Spleen (tissue), 11 donors: ENCODE data around the gene ACTN4. TPM values are rescaled to one million over a fixed set of nuclear protein-coding genes. Genes with fewer than 3 reads are reported as not detected.

Experiments
- DNase-seq: peaks from one replicate; pipeline ENCODE4 v3.0.0-alpha.2; 2020
- H3K27ac ChIP-seq, 8 donors: fragments of 200-600 bp; sonication (generic) in 7 of 8; 1 replicate in 4 of 8; 2 replicates in 4 of 8; pipeline versions ENCODE4 v1.5.0 to v1.8.0; 2016 to 2021; ENCODE audit warnings: inconsistent platforms in 4 of 8, mild to moderate bottlenecking in 4 of 8, moderate library complexity in 1 of 8
- H3K27me3 ChIP-seq, 7 donors: fragments of 200-600 bp; sonication (generic) in 6 of 7; replicated peaks in 1 of 7; 1 replicate in 4 of 7; 2 replicates in 3 of 7; pipeline versions ENCODE4 v1.5.0 to v1.8.0; 2016 to 2021; ENCODE audit warnings: inconsistent platforms in 3 of 7, mild to moderate bottlenecking in 1 of 7
- H3K36me3 ChIP-seq, 6 donors: fragments of 200-600 bp; sonication (generic) in 5 of 6; 1 replicate in 4 of 6; 2 replicates in 2 of 6; pipeline versions ENCODE4 v1.5.0 to v1.8.0; 2016 to 2021; ENCODE audit warnings: inconsistent platforms in 2 of 6
- H3K4me1 ChIP-seq, 6 donors: fragments of 200-600 bp; sonication (generic) in 5 of 6; 1 replicate in 3 of 6; 2 replicates in 3 of 6; pipeline versions ENCODE4 v1.5.0 to v1.8.0; 2016 to 2021; ENCODE audit warnings: inconsistent platforms in 3 of 6
- H3K4me3 ChIP-seq, 8 donors: fragments of 200-600 bp; sonication (generic) in 7 of 8; 1 replicate in 4 of 8; 2 replicates in 4 of 8; pipeline versions ENCODE4 v1.5.0 to v1.8.0; 2016 to 2021; ENCODE audit warnings: inconsistent platforms in 4 of 8, mild to moderate bottlenecking in 4 of 8, moderate library complexity in 2 of 8
- H3K9me3 ChIP-seq, 8 donors: fragments of 200-600 bp; sonication (generic) in 7 of 8; 1 replicate in 4 of 8; 2 replicates in 4 of 8; pipeline versions ENCODE4 v1.5.0 to v1.8.0; 2016 to 2021; ENCODE audit warnings: inconsistent platforms in 4 of 8
- POLR2A ChIP-seq, 3 donors: fragments of 450-650 bp; IDR thresholded peaks; one replicate each; pipeline ENCODE4 v1.5.1; 2017; ENCODE audit warnings: antibody characterized with exemption in 3 of 3, mild to moderate bottlenecking in 1 of 3
- POLR2AphosphoS5 ChIP-seq, 3 donors: sonication (generic); formaldehyde crosslinking; IDR thresholded peaks; one replicate each; pipeline ENCODE4 v1.5.1; 2017; ENCODE audit warnings: antibody characterized with exemption in 3 of 3
- WGBS, 5 donors: extraction: QIAGEN DNeasy Blood & Tissue Kit in 3 of 5; methylation state at CpG; one replicate each; pipeline versions ENCODE4 v1.1.5 to v1.1.7; 2013 to 2018; 5-methylcytosine and 5-hydroxymethylcytosine counted together
- intact Hi-C: fragments of 100-400 bp; cut with DNase I; formaldehyde crosslinking; loops from one replicate; pipeline ENCODE4 v1.15.0; 2023; ENCODE audit warnings: low total_unique reads
- polyA plus RNA-seq, 3 donors: library from polyadenylated mRNA; stranded (reverse); fragments of 200-250 nt; gene quantifications; one replicate each; pipeline ENCODE4 v1.2.1, GENCODE V29; 2013
- total RNA-seq, 7 donors: library from RNA; depleted of rRNA in 3 of 7; stranded (reverse); fragments of >200 nt in 3 of 7; fragmentation: NEBNext Ultra II Directional in 4 of 7; extraction: Animal tissue kit (Norgen Biotek cat#: 25700) in 4 of 7; gene quantifications; one replicate each; pipeline versions ENCODE4 v1.1.0 to v1.2.1, GENCODE V29; 2016 to 2021
- TF ChIP-seq, protein P1 (sequence below), 11 experiments: fragments of 200-600 bp in 7 of 11; fragments of 450-650 bp in 4 of 11; sonication (generic) in 4 of 11; IDR thresholded peaks in 8 of 11; conservative IDR thresholded peaks in 3 of 11; 1 replicate in 7 of 11; 2 replicates in 4 of 11; pipeline versions ENCODE4 v1.4.0 to v1.8.0; 2016 to 2021; ENCODE audit warnings: antibody characterized with exemption in 11 of 11, inconsistent platforms in 4 of 11, mild to moderate bottlenecking in 1 of 11
- donor health status: healthy with polysubstance abuse.
- donor health status: DM: no; HTN: no; CAD: no; lungs with moderate emphysema.
- donor health status: DM: no; HTN: no; CAD: no.
- donor health status: Bipolar disorder and iron deficiency.
- donor health status: healthy.
- donor health status: DM: no; HTN: no; CAD: no.
- donor health status: DM: yes; HTN: yes; CAD: no.

ACTN4 gene
- total and polyA plus RNA-seq, 10 donors: 39.3 to 621 (median 408) TPM

DNA sequence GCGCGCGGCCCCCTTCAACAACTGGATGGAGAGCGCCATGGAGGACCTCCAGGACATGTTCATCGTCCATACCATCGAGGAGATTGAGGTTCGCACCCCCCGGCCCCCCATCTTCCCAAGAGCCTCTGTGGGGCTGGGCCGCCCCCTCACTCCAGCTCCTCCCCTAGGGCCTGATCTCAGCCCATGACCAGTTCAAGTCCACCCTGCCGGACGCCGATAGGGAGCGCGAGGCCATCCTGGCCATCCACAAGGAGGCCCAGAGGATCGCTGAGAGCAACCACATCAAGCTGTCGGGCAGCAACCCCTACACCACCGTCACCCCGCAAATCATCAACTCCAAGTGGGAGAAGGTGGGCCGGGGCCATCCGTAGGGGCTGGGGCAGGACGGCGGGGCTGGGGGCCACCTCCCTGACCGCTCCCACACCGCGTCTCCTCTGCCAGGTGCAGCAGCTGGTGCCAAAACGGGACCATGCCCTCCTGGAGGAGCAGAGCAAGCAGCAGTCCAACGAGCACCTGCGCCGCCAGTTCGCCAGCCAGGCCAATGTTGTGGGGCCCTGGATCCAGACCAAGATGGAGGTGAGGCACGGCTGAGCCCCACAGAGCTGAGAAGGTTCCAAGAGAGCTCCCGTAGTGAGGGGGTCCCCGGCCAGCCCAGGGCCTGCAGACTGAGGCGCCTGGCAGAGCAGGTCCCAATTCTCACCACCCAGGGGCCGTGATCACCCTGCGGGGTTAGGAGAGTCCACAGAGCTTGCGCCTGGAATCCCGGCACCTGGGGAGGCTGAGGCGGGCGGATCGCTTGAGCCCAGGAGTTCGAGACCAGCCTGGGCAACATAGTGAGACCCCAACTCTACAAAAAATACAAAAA, 76.8 kb downstream of the ACTN4 start:
- TF ChIP-seq POLR2AphosphoS5 (IDR thresholded peaks at IDR 0.05): peak in 1 of 3 donors; percentile 49
- TF ChIP-seq, protein P1, sequence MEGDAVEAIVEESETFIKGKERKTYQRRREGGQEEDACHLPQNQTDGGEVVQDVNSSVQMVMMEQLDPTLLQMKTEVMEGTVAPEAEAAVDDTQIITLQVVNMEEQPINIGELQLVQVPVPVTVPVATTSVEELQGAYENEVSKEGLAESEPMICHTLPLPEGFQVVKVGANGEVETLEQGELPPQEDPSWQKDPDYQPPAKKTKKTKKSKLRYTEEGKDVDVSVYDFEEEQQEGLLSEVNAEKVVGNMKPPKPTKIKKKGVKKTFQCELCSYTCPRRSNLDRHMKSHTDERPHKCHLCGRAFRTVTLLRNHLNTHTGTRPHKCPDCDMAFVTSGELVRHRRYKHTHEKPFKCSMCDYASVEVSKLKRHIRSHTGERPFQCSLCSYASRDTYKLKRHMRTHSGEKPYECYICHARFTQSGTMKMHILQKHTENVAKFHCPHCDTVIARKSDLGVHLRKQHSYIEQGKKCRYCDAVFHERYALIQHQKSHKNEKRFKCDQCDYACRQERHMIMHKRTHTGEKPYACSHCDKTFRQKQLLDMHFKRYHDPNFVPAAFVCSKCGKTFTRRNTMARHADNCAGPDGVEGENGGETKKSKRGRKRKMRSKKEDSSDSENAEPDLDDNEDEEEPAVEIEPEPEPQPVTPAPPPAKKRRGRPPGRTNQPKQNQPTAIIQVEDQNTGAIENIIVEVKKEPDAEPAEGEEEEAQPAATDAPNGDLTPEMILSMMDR (IDR thresholded peaks at IDR 0.05 in 8 of 11, conservative IDR thresholded peaks at IDR 0.05 in 3 of 11): no peak
- H3K27me3 ChIP-seq: no peaks in the 10 kb centered on the region
- H3K4me3 ChIP-seq: no peak overlapping the region
- peaks cover 31 to 99% (median 66%) of the 10 kb centered on the region in 6 donors for H3K4me1 ChIP-seq
- DNase-seq: no peak
- H3K27ac ChIP-seq: peak overlapping the region in 6 of 8 donors; percentile 51 to 88 (median 82)
- H3K36me3 ChIP-seq: peaks cover 3 to 100% (median 96%) of the 10 kb centered on the region in 6 donors
- intact Hi-C loops: no loop called here
- no peaks in the 10 kb centered on the region for H3K9me3 ChIP-seq
- WGBS, 5 donors: 92 to 97% (median 94%) methylated on average over 30 to 42 of the region's 42 CpGs

DNA sequence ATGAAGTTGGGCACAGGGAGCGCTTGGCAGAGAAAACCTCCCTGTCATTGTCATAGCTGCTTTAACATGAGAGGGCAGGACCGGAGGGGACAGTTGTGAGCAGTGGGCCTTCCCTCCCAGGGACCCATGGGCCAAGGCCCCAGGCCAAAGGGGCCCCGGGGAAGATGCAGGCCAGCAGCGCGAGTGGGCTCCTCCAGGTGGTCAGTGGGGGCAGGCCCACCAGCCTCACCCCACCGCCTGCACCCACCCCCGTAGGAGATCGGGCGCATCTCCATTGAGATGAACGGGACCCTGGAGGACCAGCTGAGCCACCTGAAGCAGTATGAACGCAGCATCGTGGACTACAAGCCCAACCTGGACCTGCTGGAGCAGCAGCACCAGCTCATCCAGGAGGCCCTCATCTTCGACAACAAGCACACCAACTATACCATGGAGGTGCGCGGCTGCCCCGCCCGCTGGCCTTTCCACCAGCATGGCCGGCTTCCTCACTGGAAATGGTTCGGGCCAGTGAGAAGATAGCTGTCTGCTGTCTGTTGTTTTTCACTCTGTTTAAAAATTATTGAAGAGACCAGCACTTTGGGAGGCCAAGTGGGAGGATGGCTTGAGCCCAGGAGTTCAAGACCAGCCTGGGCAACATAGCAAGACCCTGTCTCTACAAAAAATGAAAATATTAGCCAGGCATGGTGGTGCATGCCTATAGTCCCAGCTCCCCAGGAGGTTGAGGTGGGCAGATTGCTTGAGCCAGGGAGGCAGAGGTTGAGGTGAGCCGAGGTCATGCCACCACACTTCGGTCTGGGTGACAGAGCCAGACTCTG, 78.2 kb downstream of the ACTN4 start:
- DNase-seq: no peak
- Histone ChIP-seq H3K9me3 (no peaks in the 10 kb centered on the region), H3K4me1 (peaks cover 29 to 99% (median 67%) of the 10 kb centered on the region in 6 donors), H3K27me3 (no peaks in the 10 kb centered on the region), H3K36me3 (peaks cover 3 to 100% (median 92%) of the 10 kb centered on the region in 6 donors), H3K27ac (peak overlapping the region in 7 of 8 donors; percentile 51 to 88 (median 81)), H3K4me3 (no peak overlapping the region)
- intact Hi-C loops: no loop called here
- TF ChIP-seq, protein P1 (IDR thresholded peaks at IDR 0.05 in 8 of 11, conservative IDR thresholded peaks at IDR 0.05 in 3 of 11): no peak
- peak in 2 of 3 donors; percentile 13 to 62 for TF ChIP-seq POLR2AphosphoS5 (IDR thresholded peaks at IDR 0.05)
- no peak for TF ChIP-seq POLR2A (IDR thresholded peaks at IDR 0.05)
- WGBS, 5 donors: 72 to 90% (median 88%) methylated on average over 14 to 21 of the region's 21 CpGs

DNA sequence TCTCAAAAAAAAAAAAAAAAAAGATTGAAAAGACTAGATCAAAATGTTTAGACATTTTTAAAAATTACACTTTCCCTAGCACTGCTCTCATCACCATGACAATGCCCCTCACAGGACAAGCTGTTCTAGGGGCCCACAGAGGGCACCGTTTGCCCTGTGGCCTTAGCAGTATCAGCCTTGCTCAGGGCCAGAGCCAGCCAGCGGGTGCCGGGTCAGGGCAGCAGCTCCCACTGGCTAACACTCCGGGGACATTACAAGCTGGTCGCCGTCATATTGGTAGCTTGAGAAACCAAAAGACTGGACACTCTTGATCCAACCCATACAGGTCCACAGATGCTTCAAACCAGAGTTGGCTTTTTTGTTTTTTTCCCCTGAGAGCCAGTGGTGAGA, 78.8 kb downstream of the ACTN4 start:
- peaks cover 3 to 100% (median 92%) of the 10 kb centered on the region in 6 donors for H3K36me3 ChIP-seq
- no peak overlapping the region for H3K4me3 ChIP-seq

More for the DNA sequence above, 78.8 kb downstream of the ACTN4 start:
- Histone ChIP-seq H3K27ac (peak overlapping the region; percentile 51 to 88 (median 80)), H3K9me3 (no peaks in the 10 kb centered on the region), H3K4me1 (peaks cover 29 to 99% (median 73%) of the 10 kb centered on the region in 6 donors), H3K27me3 (no peaks in the 10 kb centered on the region)
- TF ChIP-seq, protein P1 (IDR thresholded peaks at IDR 0.05 in 8 of 11, conservative IDR thresholded peaks at IDR 0.05 in 3 of 11): no peak
- TF ChIP-seq POLR2A (IDR thresholded peaks at IDR 0.05) (no peak), POLR2AphosphoS5 (IDR thresholded peaks at IDR 0.05) (peak; percentile 49 to 63 (median 54))
- intact Hi-C loops: no loop called here
- 72 to 83% (median 73%) methylated on average over 6 of the region's 6 CpGs for WGBS, 5 donors
- DNase-seq: no peak
